Nephron (organoid): Measurements from ENCODE around the gene KRT13.

Experiments
- H3K27ac Mint-ChIP-seq, 3 experiments: 2 replicates each; pipeline ENCODE4 v1.8.0; 2020; ENCODE audit warnings: mixed read lengths in 3 of 3, mild to moderate bottlenecking in 2 of 3, moderate library complexity in 1 of 3
- H3K27me3 Mint-ChIP-seq: 2 replicates; pipeline ENCODE4 v1.8.0; 2021; ENCODE audit warnings: low read depth, mild to moderate bottlenecking, moderate library complexity, mixed read lengths
- H3K36me3 Mint-ChIP-seq: 2 replicates; pipeline ENCODE4 v1.8.0; 2020; ENCODE audit warnings: low read depth, mixed read lengths
- H3K4me1 Mint-ChIP-seq: 2 replicates; pipeline ENCODE4 v1.8.0; 2020; ENCODE audit warnings: mixed read lengths
- H3K4me3 Mint-ChIP-seq, 3 experiments: 2 replicates each; pipeline ENCODE4 v1.8.0; 2020; ENCODE audit warnings: mild to moderate bottlenecking in 3 of 3, mixed read lengths in 3 of 3, moderate library complexity in 2 of 3
- H3K9me3 Mint-ChIP-seq: 2 replicates; pipeline ENCODE4 v1.8.0; 2020; ENCODE audit warnings: mixed read lengths
- TF ChIP-seq, protein P1 (sequence below), 3 experiments: fragments of 200-600 bp; sonication (generic); IDR thresholded peaks; one replicate each; pipeline ENCODE4 v1.5.0; 2021; ENCODE audit warnings: antibody characterized with exemption in 3 of 3; ENCODE audit not compliant: unreplicated experiment in 3 of 3

KRT13 gene

DNA sequence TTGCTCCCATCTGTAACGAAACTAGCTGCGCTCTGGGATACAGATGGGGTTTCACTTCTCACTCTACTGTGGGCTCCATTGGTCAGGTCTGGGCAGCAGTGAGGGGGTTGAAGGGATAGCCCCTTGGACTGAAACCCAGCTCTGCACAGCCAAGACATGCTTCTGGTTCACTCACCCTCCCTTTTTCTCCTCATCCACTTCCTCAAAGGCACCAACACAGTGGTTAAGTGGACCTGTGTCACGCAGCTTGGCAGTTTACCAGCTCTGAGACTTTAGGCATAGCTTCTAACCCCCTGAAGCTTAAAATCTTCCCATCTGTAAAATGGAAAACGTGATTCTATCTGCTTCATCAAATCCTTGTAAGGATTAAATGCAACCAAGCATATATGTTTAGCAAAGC lies 53.1 kb downstream of the KRT13 start:
- peaks cover 9% of the 10 kb centered on the region for H3K9me3 Mint-ChIP-seq
- no peak overlapping the region for H3K4me3 Mint-ChIP-seq
- no peaks in the 10 kb centered on the region for H3K4me1 Mint-ChIP-seq
- no peaks in the 10 kb centered on the region for H3K36me3 Mint-ChIP-seq
- H3K27ac Mint-ChIP-seq, result no peak overlapping the region
- H3K27me3 Mint-ChIP-seq, result peaks cover 5% of the 10 kb centered on the region
- TF ChIP-seq, protein P1, sequence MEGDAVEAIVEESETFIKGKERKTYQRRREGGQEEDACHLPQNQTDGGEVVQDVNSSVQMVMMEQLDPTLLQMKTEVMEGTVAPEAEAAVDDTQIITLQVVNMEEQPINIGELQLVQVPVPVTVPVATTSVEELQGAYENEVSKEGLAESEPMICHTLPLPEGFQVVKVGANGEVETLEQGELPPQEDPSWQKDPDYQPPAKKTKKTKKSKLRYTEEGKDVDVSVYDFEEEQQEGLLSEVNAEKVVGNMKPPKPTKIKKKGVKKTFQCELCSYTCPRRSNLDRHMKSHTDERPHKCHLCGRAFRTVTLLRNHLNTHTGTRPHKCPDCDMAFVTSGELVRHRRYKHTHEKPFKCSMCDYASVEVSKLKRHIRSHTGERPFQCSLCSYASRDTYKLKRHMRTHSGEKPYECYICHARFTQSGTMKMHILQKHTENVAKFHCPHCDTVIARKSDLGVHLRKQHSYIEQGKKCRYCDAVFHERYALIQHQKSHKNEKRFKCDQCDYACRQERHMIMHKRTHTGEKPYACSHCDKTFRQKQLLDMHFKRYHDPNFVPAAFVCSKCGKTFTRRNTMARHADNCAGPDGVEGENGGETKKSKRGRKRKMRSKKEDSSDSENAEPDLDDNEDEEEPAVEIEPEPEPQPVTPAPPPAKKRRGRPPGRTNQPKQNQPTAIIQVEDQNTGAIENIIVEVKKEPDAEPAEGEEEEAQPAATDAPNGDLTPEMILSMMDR (IDR thresholded peaks at IDR 0.05; ENCODE audit: unreplicated experiment in 3 of 3), result no peak

DNA sequence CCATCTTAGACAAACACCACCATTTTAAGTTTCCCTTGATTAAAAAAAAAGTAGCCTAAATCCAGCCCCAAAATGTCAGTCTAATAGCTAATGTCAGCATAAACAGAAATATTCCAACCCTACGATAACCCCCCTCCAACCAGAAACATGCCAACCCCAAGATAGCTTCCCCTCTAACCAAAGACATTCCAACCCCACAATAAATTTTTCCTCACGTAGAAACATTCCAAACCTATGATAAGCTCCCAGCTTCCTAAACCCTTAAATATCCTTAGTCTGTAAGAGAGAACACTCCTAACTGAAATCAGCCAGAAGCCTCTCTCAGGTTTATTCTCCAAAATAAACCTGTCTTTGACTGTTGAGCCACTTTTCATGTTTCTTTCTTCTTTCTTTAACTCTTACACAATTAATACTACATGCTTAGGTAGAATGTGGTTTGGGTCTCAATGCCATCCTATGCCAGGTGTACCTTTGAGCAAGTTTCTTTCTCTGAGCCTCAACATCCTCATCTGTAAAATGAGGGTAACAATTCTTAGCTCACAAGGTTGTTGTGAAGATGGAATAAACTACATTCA lies 54.2 kb downstream of the KRT13 start:
- Mint-ChIP-seq H3K27ac (no peak overlapping the region), H3K27me3 (peaks cover 12% of the 10 kb centered on the region), H3K9me3 (peaks cover 9% of the 10 kb centered on the region), H3K4me3 (no peak overlapping the region), H3K36me3 (no peaks in the 10 kb centered on the region), H3K4me1 (no peaks in the 10 kb centered on the region)
- TF ChIP-seq, protein P1 (IDR thresholded peaks at IDR 0.05; ENCODE audit: unreplicated experiment in 3 of 3), result no peak
